ENCODE measurements around the gene ISOC2. TPM values are rescaled to one million over a fixed set of nuclear protein-coding genes. Genes with fewer than 3 reads are reported as not detected.

The ISOC2 gene
- total and polyA plus RNA-seq, 2 donors (not counting 3 experiments of a cell fraction or from before 2014, with no cell fraction given): 49.3 to 68.7 TPM

DNA sequence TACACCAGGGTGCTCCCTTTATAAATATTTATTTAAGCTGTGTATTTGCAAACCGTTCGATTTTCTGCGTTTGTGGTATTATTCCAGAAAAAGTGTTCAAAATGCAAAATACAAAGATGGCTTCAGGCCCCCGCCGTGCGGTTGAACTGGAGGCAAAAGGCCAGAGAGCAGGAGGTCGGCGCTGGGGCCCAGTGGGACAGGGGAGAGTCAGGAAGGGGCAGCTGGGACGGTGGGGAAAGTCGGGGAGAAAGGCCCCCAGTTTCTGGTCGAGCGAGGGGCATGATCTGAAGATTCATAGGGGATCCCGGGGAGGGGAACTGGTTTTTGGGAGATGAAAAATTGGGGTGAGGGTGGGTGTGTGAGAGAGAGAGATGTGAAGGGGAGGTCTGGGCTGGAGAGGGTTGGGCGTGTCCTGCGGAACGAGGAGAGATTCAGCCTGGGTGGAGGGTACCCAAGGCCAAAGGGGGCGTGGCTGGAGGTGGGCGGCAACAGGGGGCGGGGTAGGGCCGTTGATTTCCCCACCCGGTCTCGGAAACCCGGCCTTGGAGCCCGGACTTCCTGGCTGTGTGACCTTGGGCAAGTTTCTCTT, 678 bp downstream of the ISOC2 start:
- intact Hi-C loops (cut with micrococcal nuclease): loop anchor here (1.0 to 5.0 kb wide), 5 partner anchors 16 to 164 kb away; partner anchors contain the start of genes RPL28, TMEM238, ZNF628 and ZNF784

More for the DNA sequence above, 678 bp downstream of the ISOC2 start:
- dilution Hi-C loops (cut with MboI; ENCODE audit: extremely low pct_ligation_motif_present, low sequenced_read_pairs): no loop called here
- H4K20me1 ChIP-seq (replicated peaks; ENCODE audit: control insufficient read depth, extremely low read depth, insufficient read depth, low read length): no peaks in the 10 kb centered on the region
- POLR2A ChIA-PET: no interaction called here
- TF ChIP-seq MYC (IDR thresholded peaks at IDR 0.05; ENCODE audit: low read depth, low read length): no peak
- TF ChIP-seq, protein P1, sequence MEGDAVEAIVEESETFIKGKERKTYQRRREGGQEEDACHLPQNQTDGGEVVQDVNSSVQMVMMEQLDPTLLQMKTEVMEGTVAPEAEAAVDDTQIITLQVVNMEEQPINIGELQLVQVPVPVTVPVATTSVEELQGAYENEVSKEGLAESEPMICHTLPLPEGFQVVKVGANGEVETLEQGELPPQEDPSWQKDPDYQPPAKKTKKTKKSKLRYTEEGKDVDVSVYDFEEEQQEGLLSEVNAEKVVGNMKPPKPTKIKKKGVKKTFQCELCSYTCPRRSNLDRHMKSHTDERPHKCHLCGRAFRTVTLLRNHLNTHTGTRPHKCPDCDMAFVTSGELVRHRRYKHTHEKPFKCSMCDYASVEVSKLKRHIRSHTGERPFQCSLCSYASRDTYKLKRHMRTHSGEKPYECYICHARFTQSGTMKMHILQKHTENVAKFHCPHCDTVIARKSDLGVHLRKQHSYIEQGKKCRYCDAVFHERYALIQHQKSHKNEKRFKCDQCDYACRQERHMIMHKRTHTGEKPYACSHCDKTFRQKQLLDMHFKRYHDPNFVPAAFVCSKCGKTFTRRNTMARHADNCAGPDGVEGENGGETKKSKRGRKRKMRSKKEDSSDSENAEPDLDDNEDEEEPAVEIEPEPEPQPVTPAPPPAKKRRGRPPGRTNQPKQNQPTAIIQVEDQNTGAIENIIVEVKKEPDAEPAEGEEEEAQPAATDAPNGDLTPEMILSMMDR (IDR thresholded peaks at IDR 0.05; ENCODE audit: extremely low read depth in 1 of 2, insufficient read depth in 1 of 2, low read depth in 1 of 2, low read length in 2 of 2): no peak
- no peak for TF ChIP-seq FOS (IDR thresholded peaks at IDR 0.05; ENCODE audit: borderline replicate concordance, insufficient read depth, low read length)
- TF ChIP-seq GATA2 (IDR thresholded peaks at IDR 0.05; ENCODE audit: insufficient read depth, insufficient read length, low read depth, low read length): no peak
- no peak for TF ChIP-seq EZH2 (IDR thresholded peaks at IDR 0.05; ENCODE audit: borderline replicate concordance, low read depth, low read length, severe bottlenecking)
- no peak for TF ChIP-seq POLR2AphosphoS5 (IDR thresholded peaks at IDR 0.05; ENCODE audit: insufficient read depth, low read depth, low read length)
- no peak for TF ChIP-seq JUN (IDR thresholded peaks at IDR 0.05; ENCODE audit: borderline replicate concordance, insufficient read depth, insufficient read length, low read depth)
- TF ChIP-seq, protein P2, sequence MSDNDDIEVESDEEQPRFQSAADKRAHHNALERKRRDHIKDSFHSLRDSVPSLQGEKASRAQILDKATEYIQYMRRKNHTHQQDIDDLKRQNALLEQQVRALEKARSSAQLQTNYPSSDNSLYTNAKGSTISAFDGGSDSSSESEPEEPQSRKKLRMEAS (IDR thresholded peaks at IDR 0.05; ENCODE audit: insufficient read depth, insufficient read length): no peak
- TF ChIP-seq POLR2A (IDR thresholded peaks at IDR 0.05; ENCODE audit: low read depth, low read length): no peak
- no TSS peak for BruUV-seq (replicated peaks)
- CTCF ChIA-PET: no interaction called here
- no peaks in the 10 kb centered on the region for H3K27me3 ChIP-seq (ENCODE audit: control insufficient read depth in 2 of 2, insufficient read depth in 2 of 2, low read length in 2 of 2)
- H3K4me1 ChIP-seq (ENCODE audit: control insufficient read depth, extremely low read depth, insufficient read depth, low read length): peaks cover 13% of the 10 kb centered on the region
- H3K27ac ChIP-seq (ENCODE audit: insufficient read depth, low read depth, low read length): peak overlapping the region; percentile 63
- H3K9me3 ChIP-seq (replicated peaks; ENCODE audit: control insufficient read depth, insufficient read depth, low read length): no peaks in the 10 kb centered on the region
- H2AFZ ChIP-seq (ENCODE audit: low read depth, low read length): peak overlapping the region; percentile 69
- H3K36me3 ChIP-seq (ENCODE audit: control insufficient read depth in 2 of 2, extremely low read depth in 1 of 2, insufficient read depth in 2 of 2, low read length in 2 of 2): no peaks in the 10 kb centered on the region
- DNase-seq (ENCODE audit: low read depth, low spot score): peak; percentile 46
- H3K79me2 ChIP-seq (ENCODE audit: control insufficient read depth, insufficient read depth, low read length): no peaks in the 10 kb centered on the region
- no peaks in the 10 kb centered on the region for H3K9me1 ChIP-seq (replicated peaks; ENCODE audit: control insufficient read depth, extremely low read depth, insufficient read depth, low read length)
- H3K4me2 ChIP-seq (ENCODE audit: insufficient read depth, low read length): peak overlapping the region; percentile 74
- peak overlapping the region; percentile 39 to 95 (median 70) for H3K4me3 ChIP-seq (replicated peaks in 1 of 3; ENCODE audit: insufficient read depth in 1 of 3, low read depth in 1 of 3, low read length in 3 of 3)
- H3K9ac ChIP-seq (replicated peaks; ENCODE audit: extremely low read depth, insufficient read depth, low read length): peak overlapping the region; percentile 81
- no peak for FAIRE-seq
